Measurements from ENCODE around the gene STK32B. TPM values are rescaled to one million over a fixed set of nuclear protein-coding genes. Genes with fewer than 3 reads are reported as not detected.

The STK32B gene
- total and polyA plus RNA-seq, 2 experiments from 2014 or later: 0.71 to 2.3 TPM

DNA sequence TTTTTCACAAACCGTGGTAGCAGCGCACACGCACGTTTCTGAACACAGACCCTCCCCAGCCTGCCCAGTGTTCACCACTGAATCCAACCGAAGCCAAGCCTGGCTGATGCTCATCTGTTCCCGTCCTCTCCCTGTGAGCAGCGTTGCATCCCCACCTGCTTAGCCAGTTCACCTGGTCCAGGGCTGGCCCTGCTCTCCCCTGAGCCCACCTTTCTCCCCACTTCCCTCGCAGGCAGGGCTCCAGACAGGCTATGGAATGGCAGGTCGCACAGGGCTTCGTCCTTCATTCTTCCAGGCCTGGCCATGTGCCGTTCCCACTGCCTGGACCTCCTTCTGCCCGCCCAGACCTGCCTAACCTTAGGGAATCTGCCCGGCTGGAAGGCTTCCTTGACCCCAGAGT lies 410.2 kb downstream of the STK32B start (continued):
- TF ChIP-seq, protein P1, sequence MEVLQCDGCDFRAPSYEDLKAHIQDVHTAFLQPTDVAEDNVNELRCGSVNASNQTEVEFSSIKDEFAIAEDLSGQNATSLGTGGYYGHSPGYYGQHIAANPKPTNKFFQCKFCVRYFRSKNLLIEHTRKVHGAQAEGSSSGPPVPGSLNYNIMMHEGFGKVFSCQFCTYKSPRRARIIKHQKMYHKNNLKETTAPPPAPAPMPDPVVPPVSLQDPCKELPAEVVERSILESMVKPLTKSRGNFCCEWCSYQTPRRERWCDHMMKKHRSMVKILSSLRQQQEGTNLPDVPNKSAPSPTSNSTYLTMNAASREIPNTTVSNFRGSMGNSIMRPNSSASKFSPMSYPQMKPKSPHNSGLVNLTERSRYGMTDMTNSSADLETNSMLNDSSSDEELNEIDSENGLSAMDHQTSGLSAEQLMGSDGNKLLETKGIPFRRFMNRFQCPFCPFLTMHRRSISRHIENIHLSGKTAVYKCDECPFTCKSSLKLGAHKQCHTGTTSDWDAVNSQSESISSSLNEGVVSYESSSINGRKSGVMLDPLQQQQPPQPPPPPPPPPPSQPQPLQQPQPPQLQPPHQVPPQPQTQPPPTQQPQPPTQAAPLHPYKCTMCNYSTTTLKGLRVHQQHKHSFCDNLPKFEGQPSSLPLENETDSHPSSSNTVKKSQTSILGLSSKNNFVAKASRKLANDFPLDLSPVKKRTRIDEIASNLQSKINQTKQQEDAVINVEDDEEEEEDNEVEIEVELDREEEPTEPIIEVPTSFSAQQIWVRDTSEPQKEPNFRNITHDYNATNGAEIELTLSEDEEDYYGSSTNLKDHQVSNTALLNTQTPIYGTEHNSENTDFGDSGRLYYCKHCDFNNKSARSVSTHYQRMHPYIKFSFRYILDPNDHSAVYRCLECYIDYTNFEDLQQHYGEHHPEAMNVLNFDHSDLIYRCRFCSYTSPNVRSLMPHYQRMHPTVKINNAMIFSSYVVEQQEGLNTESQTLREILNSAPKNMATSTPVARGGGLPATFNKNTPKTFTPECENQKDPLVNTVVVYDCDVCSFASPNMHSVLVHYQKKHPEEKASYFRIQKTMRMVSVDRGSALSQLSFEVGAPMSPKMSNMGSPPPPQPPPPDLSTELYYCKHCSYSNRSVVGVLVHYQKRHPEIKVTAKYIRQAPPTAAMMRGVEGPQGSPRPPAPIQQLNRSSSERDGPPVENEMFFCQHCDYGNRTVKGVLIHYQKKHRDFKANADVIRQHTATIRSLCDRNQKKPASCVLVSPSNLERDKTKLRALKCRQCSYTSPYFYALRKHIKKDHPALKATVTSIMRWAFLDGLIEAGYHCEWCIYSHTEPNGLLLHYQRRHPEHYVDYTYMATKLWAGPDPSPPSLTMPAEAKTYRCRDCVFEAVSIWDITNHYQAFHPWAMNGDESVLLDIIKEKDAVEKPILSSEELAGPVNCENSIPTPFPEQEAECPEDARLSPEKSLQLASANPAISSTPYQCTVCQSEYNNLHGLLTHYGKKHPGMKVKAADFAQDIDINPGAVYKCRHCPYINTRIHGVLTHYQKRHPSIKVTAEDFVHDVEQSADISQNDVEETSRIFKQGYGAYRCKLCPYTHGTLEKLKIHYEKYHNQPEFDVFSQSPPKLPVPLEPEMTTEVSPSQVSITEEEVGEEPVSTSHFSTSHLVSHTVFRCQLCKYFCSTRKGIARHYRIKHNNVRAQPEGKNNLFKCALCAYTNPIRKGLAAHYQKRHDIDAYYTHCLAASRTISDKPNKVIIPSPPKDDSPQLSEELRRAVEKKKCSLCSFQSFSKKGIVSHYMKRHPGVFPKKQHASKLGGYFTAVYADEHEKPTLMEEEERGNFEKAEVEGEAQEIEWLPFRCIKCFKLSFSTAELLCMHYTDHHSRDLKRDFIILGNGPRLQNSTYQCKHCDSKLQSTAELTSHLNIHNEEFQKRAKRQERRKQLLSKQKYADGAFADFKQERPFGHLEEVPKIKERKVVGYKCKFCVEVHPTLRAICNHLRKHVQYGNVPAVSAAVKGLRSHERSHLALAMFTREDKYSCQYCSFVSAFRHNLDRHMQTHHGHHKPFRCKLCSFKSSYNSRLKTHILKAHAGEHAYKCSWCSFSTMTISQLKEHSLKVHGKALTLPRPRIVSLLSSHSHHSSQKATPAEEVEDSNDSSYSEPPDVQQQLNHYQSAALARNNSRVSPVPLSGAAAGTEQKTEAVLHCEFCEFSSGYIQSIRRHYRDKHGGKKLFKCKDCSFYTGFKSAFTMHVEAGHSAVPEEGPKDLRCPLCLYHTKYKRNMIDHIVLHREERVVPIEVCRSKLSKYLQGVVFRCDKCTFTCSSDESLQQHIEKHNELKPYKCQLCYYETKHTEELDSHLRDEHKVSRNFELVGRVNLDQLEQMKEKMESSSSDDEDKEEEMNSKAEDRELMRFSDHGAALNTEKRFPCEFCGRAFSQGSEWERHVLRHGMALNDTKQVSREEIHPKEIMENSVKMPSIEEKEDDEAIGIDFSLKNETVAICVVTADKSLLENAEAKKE (CRISPR knock-in tag; IDR thresholded peaks at IDR 0.05): no peak
- TF ChIP-seq STAT1 (IDR thresholded peaks at IDR 0.05; ENCODE audit: unreplicated experiment): no peak

DNA sequence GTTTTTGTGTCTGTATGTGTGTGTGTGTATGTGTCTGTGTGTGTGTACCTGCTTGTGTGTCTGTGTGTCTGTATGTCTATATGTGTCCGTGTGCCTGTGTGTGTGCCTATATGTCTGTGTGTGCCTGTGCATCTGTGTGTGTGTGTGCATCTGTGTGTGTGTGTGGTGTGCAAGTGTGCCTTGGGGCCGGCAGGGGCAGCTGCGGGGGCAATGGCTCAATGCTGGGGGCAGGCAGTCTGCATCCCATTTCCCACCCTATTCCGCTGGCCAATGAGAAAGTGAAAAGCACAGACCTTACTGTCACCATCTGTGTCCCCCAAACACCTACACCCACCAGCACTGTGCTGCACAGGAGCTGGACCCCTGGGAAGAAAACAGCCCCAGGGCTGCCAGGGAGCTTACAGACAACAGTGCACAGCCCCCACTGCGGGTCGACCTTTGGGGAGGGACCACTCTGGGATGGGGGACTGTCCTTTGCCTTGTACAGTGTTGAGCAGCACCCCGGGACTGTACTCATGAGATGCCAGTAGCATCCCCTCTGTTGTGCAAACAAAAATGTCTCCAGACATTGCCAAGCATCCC lies 411.1 kb downstream of the STK32B start:
- Mint-ChIP-seq H3K27ac (no peak overlapping the region), H3K27me3 (ENCODE audit: insufficient read depth, low read depth, poor library complexity) (peaks cover 6% of the 10 kb centered on the region), H3K4me1 (peaks cover 12% of the 10 kb centered on the region; the same call in 2 of the 3 replicates), H3K36me3 (ENCODE audit: low read depth) (no peaks in the 10 kb centered on the region), H3K4me3 (no peak overlapping the region), H3K9me3 (no peaks in the 10 kb centered on the region)
- Histone ChIP-seq H3K4me3 (no peak overlapping the region), H4K20me1 (replicated peaks; ENCODE audit: insufficient read depth) (no peaks in the 10 kb centered on the region), H3K4me2 (no peak overlapping the region), H3K79me2 (replicated peaks; ENCODE audit: insufficient read depth) (no peaks in the 10 kb centered on the region), H3K4me1 (ENCODE audit: insufficient read depth) (no peaks in the 10 kb centered on the region), H3F3A (replicated peaks; ENCODE audit: low read depth) (no peaks in the 10 kb centered on the region), H3K9me2 (ENCODE audit: insufficient read depth) (no peaks in the 10 kb centered on the region), H3K36me3 (ENCODE audit: insufficient read depth) (no peaks in the 10 kb centered on the region), H3K27me3 (ENCODE audit: insufficient read depth) (no peaks in the 10 kb centered on the region), H2AFZ (no peak overlapping the region), H3K27ac (ENCODE audit: low read depth) (no peak overlapping the region)
- no peak for ATAC-seq
- DNase-seq (ENCODE audit: low spot score): no peak
- TF ChIP-seq STAT1 (IDR thresholded peaks at IDR 0.05; ENCODE audit: unreplicated experiment) (no peak), JUNB (IDR thresholded peaks at IDR 0.05; ENCODE audit: unreplicated experiment) (no peak), ZNF114 (CRISPR knock-in tag; IDR thresholded peaks at IDR 0.05) (no peak), NANOG (IDR thresholded peaks at IDR 0.05; ENCODE audit: borderline replicate concordance) (no peak), EZH2phosphoT487 (IDR thresholded peaks at IDR 0.05; ENCODE audit: unreplicated experiment) (no peak), EZH2 (IDR thresholded peaks at IDR 0.05; ENCODE audit: low read depth, unreplicated experiment) (no peak), ZNF331 (CRISPR knock-in tag; IDR thresholded peaks at IDR 0.05; ENCODE audit: low read depth) (no peak), CREB1 (CRISPR knock-in tag; IDR thresholded peaks at IDR 0.05; ENCODE audit: low read depth) (no peak), POLR2AphosphoS5 (IDR thresholded peaks at IDR 0.05; ENCODE audit: low read depth) (no peak)
- TF ChIP-seq, protein P2, sequence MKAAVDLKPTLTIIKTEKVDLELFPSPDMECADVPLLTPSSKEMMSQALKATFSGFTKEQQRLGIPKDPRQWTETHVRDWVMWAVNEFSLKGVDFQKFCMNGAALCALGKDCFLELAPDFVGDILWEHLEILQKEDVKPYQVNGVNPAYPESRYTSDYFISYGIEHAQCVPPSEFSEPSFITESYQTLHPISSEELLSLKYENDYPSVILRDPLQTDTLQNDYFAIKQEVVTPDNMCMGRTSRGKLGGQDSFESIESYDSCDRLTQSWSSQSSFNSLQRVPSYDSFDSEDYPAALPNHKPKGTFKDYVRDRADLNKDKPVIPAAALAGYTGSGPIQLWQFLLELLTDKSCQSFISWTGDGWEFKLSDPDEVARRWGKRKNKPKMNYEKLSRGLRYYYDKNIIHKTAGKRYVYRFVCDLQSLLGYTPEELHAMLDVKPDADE (IDR thresholded peaks at IDR 0.05): no peak
- TF ChIP-seq, protein P3, sequence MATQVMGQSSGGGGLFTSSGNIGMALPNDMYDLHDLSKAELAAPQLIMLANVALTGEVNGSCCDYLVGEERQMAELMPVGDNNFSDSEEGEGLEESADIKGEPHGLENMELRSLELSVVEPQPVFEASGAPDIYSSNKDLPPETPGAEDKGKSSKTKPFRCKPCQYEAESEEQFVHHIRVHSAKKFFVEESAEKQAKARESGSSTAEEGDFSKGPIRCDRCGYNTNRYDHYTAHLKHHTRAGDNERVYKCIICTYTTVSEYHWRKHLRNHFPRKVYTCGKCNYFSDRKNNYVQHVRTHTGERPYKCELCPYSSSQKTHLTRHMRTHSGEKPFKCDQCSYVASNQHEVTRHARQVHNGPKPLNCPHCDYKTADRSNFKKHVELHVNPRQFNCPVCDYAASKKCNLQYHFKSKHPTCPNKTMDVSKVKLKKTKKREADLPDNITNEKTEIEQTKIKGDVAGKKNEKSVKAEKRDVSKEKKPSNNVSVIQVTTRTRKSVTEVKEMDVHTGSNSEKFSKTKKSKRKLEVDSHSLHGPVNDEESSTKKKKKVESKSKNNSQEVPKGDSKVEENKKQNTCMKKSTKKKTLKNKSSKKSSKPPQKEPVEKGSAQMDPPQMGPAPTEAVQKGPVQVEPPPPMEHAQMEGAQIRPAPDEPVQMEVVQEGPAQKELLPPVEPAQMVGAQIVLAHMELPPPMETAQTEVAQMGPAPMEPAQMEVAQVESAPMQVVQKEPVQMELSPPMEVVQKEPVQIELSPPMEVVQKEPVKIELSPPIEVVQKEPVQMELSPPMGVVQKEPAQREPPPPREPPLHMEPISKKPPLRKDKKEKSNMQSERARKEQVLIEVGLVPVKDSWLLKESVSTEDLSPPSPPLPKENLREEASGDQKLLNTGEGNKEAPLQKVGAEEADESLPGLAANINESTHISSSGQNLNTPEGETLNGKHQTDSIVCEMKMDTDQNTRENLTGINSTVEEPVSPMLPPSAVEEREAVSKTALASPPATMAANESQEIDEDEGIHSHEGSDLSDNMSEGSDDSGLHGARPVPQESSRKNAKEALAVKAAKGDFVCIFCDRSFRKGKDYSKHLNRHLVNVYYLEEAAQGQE (IDR thresholded peaks at IDR 0.05; ENCODE audit: unreplicated experiment): no peak
- TF ChIP-seq, protein P4, sequence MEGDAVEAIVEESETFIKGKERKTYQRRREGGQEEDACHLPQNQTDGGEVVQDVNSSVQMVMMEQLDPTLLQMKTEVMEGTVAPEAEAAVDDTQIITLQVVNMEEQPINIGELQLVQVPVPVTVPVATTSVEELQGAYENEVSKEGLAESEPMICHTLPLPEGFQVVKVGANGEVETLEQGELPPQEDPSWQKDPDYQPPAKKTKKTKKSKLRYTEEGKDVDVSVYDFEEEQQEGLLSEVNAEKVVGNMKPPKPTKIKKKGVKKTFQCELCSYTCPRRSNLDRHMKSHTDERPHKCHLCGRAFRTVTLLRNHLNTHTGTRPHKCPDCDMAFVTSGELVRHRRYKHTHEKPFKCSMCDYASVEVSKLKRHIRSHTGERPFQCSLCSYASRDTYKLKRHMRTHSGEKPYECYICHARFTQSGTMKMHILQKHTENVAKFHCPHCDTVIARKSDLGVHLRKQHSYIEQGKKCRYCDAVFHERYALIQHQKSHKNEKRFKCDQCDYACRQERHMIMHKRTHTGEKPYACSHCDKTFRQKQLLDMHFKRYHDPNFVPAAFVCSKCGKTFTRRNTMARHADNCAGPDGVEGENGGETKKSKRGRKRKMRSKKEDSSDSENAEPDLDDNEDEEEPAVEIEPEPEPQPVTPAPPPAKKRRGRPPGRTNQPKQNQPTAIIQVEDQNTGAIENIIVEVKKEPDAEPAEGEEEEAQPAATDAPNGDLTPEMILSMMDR (conservative IDR thresholded peaks at IDR 0.05; ENCODE audit: low read depth in 2 of 2): no peak
